HG03342 (cell line): Measurements from ENCODE around the gene PLA2G1B.
"Not testable (repeated sequence)": the region's sequence is repeated elsewhere in the genome, so short reads cannot be mapped to it uniquely, and the experiment has no call there.

Experiments
- ATAC-seq: cut with Tn5 transposase; IDR thresholded peaks from one replicate; pipeline ENCODE4 v1.9.1; 2021; ENCODE audit warnings: mild to moderate bottlenecking, moderate library complexity; ENCODE audit not compliant: unreplicated experiment

The PLA2G1B gene

DNA sequence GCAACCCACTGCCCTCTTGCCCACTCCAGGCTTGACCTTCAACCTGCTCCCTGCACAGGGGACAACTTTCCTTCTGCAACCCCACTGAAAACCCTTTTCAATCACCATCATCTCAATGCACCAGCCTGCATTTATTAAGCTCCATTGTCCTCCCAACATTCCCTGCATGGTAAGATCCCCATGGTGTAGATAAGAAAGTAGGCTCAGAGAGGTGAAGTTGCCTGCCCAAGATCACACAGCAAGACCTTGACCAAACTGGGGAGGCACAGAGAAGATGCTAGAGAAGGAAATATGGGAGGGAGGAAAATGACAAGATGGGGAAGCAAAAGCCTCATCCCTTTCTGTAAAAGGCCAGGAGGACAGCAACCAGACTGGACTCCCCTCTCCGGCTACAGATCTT, 31.5 kb upstream of the PLA2G1B start:
- no peak for ATAC-seq

DNA sequence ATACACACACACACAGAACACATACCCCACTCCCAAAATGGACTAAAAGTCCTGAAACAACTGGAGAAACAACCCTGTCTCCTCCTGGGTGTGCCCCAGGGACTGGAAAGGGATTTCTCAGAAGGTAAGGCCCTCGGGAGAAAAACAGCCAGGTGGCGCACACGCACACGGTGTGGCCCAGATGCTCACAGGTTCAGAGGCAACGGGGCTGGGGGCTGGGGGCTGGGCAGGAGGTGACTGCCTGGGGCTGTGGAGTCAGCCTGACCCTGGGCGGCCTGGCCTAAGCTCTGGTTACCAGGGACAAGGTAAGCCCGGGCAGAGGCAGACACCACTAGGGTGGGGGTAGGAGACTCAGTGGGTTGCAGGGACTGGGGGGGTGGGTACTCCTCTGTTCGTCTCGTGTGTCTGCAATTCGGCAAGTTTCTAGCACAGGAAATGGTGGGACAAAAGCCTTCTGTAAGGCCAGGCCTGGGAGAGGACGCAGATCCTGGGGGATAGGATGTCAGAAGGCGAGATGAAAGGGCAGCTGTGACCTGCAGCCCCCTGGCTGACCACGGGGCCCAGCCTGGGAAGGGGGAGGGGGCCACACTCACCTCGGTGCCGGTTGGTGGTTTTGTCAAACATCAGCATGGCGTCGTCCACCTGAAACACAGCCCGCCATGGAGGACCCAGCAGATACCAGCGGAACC, 31.0 kb upstream of the PLA2G1B start:
- no peak for ATAC-seq

DNA sequence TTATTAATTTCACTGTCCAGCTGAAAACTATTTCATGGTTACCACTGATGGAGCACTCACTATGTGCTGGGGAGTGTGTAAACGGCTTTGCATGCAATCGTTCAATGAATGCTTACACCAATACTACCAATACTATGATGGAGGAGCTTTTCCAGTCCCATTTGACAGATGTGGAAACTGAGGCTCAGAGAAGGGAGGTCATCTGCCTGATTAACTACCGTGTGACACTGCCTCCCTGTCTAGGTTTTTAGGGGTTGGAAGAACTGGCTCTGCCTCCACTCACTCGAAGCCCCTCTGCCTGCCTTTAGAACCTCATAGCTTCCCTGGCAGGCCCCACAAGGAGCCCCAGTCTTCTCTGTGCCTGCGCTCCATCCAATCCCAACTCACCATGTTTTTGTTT, 29.5 kb upstream of the PLA2G1B start:
- ATAC-seq: no peak

DNA sequence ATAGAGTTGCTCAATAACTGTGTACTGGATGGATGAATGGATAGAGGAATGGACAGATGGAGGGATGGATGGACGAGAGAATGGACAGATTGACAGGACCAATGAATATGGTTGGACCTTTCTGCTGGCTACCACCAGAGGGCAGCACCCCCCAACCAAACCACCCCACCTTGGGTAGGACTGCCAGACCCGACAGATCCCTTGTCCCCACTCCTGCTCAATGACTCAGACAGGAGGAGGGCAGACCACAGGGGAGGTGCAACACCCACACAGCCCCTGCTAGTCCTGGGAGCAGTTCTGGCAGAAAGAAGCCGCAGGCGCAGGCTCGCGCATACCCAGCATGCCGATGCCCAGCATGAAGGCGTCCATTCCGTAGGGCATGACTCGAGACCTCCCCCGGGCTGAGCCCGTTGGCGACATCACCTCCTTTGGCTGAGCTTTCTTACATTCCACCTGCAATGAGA, 29.0 kb upstream of the PLA2G1B start:
- ATAC-seq: no peak

DNA sequence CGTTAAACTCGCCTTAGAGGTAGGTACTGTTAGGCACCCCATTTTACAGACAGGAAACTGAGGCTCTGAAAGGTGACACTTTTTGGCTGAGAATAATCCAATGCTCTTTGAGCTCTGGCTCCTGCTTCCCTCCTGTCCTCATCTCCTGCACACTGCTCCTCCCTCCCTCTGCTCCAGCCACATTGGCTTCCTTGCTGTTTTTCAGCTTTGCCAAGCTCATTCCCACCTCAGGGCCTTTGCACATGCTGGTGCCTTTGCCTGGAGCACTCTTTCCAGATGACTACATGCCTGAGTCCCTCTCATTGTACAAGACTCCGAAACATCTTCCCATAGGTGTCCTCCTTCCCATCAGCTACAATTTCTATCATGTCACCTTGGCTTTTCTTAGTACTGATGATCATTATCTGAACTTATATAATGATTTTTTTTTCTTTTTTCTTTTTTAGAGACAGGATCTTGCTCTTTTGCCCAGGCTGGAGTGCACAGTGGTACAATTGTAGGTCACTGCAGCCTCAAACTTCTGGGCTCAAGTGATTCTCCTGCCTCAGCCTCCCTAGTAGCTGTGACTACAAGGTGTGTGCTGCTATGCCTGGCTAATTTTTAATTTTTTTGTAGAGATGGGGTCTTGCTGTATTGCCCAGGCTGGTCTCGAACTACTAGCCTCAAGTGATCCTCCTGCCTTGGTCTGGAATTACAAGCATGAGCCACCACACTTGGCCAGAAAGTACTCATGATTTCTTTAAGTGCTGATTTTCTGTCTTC, 26.2 kb upstream of the PLA2G1B start:
- ATAC-seq: no peak

DNA sequence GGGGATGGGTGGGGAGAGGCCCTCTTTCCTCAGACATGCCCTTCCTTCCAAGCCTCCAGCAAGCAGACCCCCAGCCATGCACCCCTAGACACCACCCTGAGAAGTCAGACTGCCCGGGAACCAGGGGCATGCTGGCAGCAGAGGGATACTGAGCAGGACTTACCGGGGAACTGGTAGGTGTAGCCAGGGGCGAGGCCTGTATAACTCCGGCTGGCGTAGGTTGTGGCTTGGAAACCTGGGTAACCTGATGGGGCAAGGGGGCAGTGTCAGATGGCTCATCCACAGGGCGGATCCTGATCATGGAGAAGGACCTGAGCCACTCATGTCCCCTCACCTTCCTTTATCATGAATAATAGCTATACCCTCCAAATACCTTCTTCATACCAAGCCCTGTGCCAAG, 25.6 kb upstream of the PLA2G1B start:
- ATAC-seq: no peak

DNA sequence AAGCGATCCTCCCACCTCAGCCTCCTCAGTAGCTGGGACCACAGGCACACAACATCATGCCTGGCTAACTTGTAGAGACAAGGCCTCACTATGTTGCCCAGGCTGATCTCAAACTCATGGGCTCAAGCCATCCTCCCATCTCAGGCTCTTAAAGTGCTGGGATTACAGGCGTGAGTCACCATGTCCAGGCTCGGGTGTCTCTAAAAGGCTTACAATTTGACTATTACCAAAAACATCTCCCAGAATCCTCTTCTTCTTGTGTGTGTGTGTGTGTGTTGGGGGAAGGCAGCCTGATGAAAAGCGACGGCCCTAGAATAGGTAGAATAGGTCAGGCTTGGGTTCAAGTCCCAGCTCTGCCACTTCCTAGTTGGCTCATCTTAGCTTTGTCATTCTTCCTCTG, 24.5 kb upstream of the PLA2G1B start:
- no peak for ATAC-seq

DNA sequence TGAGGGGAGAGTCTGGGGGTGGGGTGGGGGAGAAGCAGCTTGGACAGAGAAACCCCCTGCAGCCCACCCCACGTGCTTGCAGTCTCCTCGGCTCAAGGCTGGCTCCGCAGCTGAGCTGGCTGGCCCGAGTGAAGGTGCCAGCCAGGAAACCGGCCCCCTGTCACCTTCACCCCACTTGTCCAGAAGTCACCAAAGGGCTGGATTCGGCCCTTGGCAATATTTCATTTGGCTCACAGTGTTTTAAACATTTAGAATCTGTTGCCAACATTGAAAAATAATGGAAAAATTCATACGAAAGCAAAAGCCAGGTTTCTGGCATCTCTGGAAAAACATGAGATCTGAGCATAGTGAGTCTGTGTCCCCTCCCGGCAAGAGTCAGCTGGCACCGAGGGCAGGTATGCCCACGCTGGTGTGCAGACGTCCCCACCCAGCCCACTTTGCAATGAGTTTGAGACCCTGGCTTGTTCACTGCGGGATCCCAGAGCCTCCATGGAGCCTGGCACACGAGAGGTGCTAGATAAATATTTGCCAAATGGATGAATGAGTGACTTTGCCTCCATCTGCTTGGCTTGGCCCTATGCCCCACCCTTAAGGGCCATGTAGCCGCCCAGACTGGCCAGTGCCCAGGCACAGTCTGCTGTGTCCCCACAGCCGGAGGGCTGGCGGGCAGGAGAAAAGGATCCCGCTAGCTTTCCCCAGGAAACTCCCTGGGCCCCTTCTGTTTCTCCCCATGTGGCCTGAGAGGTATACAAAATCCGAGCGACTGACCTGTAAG, 23.2 kb upstream of the PLA2G1B start:
- ATAC-seq: no peak

DNA sequence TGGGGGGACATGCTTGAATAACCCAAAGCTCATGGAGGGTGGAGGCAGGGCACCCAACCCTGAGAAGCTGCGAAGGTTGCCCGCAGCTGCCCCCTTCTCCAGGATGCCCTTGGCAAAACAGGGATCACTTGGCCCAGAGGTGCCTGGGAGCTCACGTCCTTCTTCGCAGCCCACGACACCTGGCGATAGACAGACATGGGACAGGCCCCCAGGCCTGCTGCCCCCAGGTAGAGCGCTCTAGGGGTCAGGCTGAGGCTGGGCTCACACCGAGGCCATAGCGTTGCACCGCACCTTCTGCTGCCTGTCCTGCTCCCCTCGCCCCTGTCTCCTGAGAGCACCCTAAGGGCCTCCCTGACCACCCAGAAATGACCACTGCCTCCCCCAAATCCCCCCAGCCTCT, 20.2 kb upstream of the PLA2G1B start:
- no peak for ATAC-seq

DNA sequence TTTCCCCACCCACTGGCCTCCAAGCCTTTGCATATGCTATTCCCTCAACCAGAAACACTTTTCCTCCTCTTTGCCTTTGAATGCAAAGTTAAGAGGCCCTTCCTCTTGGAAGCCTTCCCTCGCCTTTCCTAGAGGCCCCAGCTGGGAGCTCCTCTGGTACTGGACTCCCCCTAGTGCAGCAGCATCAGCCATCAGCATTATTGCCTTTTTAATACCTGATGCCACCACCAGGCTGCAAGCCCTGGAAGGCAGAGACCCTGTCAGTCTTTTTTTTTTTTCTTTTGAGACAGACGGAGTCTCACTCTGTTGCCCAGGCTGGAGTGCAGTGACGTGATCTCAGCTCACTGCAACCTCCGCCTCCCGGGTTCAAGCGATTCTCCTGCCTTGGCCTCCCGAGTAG, 19.1 kb upstream of the PLA2G1B start:
- no peak for ATAC-seq

DNA sequence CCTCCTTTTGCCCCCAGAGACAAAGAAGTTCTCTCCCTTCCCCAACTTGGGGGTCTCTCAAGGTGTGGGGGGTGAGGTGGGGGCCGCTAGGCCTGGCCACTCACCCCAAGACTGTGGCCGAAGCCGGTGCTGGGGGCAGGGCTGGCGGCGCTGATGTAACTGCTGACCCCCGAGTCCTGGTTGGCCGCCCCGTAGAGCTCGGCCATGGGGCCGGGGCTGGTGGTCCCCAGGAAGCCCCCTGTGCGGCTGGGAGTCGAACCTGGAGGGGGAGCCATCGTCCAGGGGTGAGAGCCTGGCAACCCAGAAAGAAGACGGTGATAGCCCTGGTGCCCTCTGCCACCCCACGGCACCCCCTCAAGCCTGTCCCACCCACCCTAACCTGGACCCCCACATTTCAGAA, 18.5 kb upstream of the PLA2G1B start:
- ATAC-seq: no peak

DNA sequence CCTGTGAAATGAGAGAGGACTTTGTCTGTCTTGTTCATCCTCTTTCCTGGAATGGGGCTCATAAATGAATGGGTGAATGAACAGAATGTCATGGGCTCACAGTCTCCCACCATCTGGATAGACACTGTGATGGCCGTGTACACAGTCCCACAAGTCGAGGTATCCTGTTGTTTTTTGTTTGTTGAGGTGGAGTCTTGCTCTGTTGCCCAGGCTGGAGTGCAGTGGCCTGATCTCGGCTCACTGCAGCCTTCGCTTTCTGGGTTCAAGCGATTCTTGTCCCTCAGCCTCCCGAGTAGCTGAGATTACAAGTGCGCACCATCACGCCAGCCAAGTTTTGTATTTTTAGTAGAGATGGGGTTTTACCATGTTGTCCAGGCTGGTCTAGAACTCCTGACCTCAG, 16.1 kb upstream of the PLA2G1B start:
- no peak for ATAC-seq

DNA sequence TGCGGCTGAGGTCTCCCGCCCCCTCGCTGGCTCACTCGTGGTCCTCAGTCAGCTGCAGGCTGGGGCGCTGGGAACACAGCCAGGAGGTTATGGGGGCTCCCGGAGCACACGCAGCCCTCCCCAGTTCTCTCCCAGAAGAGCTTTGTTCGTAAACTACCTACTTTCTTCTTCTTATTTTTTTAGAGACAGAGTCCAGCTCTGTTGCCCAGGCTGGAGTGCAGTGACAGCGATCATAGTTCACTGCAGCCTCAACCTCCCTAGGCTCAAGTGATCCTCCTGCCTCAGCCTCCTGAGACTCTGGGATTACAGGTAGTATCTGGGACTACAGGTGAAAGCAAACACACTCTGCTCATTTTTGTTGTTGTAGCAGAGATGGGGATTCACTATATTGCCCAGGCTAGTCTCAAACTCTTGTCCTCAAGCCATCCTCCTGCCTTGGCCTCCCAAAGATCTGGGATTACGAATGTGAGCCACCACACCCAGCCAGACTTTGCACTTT, 15.5 kb upstream of the PLA2G1B start:
- no peak for ATAC-seq

DNA sequence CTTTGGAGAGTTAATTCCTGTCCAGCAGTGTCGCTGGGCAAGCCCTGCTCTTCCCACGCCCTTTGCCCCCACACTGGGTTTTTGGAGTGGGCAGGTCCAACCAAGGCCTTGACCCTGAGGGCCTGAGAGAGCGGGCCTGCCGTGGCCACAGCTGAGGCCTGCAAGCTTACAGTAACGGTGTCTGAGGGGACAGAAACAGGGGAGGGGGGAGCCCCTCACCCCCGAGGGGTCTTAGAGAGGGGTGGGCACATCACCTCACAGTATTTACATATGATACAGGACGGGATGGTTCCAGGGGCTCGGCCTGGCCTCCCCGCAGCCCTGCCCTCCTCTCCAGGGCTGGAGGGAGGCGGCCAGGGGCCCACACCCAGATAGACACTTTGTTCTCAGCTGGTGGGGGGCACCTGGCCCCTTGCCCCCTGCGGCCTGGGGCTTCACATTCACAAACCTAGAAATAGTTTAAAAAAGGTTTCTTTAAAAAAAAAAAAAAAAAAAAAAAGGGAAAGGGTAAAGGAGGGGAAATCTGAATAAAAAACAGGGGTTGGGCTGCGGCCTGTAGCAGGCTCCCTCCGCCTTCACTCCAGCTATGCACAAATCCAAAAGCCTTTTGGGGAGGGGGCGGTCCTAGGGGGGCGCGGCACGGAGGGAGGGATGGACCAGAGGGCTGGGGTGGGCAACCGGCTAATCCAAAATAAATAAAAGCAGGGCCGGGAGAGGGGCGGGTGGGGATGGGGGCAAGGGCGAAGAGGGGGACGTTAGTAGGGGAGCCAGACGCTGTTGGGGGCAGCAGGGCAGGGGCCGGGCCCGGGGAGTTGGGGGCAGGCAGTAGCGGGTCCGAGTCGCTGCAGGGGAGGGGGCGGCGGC, 14.8 kb upstream of the PLA2G1B start:
- ATAC-seq: no peak

DNA sequence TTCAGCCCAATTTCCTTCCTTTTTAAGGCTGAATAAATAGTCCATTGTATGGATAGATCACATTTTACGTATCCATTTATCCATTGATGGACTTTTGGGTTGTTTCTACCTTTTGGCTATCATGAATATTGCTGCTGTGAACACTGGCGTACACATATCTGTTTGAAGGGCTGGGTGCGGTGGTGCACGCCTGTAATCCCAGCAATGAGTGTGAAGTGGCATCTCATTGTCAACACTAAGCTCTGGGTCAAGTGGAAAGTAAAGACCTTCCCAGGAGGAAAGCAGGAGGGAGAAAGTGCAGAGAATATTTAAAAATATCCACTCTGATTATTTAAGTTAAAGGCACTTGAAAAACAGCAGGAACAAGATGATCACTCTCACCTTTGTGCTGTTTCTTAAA, 11.7 kb upstream of the PLA2G1B start:
- ATAC-seq: no peak

DNA sequence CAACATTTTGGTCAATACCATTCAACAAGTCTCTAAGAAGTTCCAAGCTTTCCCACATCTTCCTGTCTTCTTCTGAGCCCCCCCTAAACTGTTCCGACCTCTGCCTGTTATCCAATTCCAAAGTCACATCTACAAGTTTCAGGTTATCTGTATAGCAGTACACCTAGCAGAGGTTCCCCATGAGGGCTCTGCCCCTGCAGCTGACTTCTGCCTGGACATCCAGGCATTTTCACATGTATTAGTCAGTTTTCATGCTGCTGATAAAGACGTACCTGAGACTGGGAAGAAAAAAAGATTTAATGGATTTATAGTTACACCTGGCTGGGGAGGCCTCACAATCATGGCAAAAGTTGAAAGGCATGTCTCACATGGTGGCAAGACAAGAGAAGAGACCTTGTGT, 10.2 kb upstream of the PLA2G1B start:
- ATAC-seq: no peak

DNA sequence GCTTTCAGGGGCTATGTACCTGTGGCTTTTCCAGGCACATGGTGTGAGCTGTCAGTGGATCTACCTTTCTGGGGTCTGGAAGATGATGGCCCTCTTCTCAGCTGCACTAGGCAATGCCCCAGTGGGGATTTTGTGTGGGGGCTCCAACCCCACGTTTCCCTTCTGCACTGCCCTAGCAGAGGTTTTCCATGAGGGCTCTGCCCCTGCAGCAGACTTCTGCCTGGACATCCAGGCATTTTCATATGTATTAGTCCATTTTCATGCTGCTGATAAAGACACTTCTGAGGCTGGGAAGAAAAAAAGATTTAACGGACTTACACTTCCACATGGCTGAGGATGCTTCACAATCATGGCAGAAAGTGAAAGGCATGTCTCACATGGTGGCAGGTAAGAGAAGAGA, 8.8 kb upstream of the PLA2G1B start:
- not testable (repeated sequence) for ATAC-seq

DNA sequence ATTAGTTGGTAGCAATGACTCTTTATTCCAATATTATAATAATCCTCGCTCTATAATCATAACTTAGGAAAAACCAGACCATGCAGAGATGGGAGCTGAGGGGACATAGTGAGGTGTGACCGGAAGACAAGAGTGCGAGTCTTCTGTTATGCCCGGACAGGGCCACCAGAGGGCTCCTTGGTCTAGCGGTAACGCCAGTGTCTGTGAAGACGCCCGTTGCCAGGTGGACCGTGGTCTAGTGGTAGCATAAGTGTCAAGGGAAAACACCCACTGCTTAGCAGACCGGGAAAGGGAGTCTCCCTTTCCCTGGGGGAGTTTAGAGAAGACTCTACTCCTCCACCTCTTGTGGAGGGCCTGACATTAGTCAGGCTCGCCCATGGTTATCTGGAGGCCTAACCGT, 7.9 kb upstream of the PLA2G1B start:
- not testable (repeated sequence) for ATAC-seq

DNA sequence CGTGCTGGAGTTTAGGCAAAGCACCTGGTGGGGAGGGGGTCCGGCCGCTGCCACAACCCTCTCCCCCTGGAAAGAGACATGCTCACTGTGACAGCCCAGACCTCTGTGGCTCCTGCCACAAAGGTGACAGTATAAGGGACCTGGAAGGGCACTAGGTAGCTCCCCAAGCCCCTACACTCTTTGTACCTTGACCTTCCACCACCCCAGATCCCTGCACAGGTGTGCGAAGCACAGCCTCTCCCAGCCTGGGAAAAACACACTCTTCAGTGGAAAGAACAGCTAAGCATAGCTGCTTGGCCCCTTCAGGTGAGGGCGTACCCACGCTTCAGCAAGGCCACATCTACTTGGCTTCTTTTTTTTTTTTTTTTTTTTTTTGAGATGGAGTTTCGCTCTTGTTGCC, 4.9 kb upstream of the PLA2G1B start:
- no peak for ATAC-seq

DNA sequence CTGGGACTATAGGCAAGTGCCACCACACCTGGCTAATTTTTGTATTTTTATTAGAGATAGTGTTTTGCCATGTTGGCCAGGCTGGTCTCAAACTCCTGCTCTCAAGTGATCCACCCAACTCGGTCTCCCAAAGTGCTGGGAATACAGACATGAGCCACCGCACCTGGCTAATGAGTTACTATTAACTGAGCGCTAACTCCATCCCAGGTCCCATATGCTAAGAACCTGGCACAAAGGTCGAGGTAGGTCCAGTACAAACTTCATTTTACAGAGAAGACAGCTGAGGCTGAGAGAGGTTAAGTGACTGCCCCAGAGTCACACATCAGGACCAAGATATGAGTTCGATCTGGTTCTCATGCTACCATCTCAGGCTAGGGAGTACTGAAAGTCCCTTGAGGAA, 4.5 kb upstream of the PLA2G1B start:
- no peak for ATAC-seq

DNA sequence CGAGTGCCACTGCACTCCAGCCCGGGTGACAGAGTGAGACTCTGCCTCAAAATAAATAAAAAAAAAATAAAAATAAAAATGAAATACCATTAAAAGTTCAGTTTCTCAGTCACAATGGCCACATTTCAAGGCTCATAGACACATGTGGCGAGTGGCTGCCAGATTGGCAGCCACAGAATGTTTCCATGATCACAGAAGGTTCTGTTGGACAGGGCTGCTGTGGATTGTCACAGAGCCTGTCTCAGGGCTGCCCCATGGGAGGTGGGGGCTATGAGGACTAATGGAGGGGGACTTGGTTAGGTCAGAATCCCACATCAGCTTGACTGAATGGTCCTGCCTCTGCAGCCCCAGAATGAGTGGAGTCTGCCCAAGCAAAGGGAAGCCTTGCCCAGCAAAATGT, 3.8 kb upstream of the PLA2G1B start:
- ATAC-seq: no peak
